ENCODE data around the gene CHCHD3. TPM values are rescaled to one million over a fixed set of nuclear protein-coding genes. Genes with fewer than 3 reads are reported as not detected.
A peak's percentile ranks its signal among the peaks of the same experiment; 100 is the strongest.
"Not testable (repeated sequence)": the region's sequence is repeated elsewhere in the genome, so short reads cannot be mapped to it uniquely, and the experiment has no call there.

The CHCHD3 gene
- total RNA-seq, 5 donors from 2014 or later (not counting 1 experiment from before 2014, with no cell fraction given), result 25.6 to 33.7 (median 30.3) TPM

DNA sequence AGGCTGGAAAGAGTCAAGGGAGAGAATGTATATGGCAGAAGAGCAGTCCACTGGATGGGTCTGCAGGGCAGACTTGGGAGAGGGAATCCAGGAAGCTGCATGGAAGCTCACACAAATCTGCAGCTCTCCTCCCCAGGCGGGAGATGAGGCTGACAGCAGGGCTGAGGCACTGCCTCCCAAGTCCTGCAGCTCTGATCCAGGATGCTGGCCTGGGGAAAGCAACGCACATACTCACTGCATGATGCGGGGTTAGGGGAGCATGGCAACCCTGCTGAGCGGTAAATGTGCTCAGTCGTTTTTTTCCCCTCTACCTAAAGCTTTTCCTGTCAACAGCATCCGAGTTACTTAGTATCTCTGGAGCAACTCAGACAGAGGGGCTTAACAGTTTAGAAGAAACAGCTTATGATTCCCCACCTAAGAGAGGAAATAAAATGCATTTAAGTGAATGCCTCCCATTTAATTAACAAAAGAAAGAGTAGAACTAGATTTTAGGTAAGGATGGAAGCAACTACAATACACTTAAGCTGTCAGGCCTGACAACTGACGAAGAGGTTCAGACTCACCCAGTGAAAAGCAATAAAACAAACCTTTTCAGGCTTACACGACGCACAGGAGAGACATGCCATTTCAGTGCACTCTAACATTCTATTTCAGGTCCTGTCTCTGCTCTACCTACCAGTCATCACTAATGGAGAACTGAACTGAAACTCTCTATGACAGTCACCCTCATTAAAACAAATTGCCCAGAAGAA lies 37.0 kb downstream of the CHCHD3 start:
- WGBS (ENCODE audit: insufficient coverage), result 98% methylated on average over 8 of the region's 9 CpGs
- ChIA-PET POLR2A (no interaction called here), CTCF (interaction anchor here (0.5 to 0.6 kb wide), 2 partner anchors 360 to 1001 kb away, joined by 3 to 4 read pairs; no protein-coding TSS in a partner anchor)
- Mint-ChIP-seq H3K4me1 (peaks cover 15 to 25% (median 16%) of the 10 kb centered on the region in 3 donors), H3K27ac (no peak overlapping the region), H3K36me3 (peaks cover 49% of the 10 kb centered on the region), H3K27me3 (no peaks in the 10 kb centered on the region), H3K9me3 (peaks cover 0 to 4% (median 0%) of the 10 kb centered on the region in 3 donors), H3K4me3 (no peak overlapping the region)
- H3K9me3 ChIP-seq, result no peaks in the 10 kb centered on the region
- no peak for DNase-seq
- no peak overlapping the region for H3K27ac ChIP-seq (ENCODE audit: low read length)
- no peaks in the 10 kb centered on the region for H3K27me3 ChIP-seq (replicated peaks in 1 of 2; ENCODE audit: control insufficient read depth in 2 of 2, extremely low read depth in 1 of 2, insufficient read depth in 2 of 2, low read length in 1 of 2)
- ATAC-seq (replicated peaks in 1 of 4), result no peak
- H3K4me3 ChIP-seq (ENCODE audit: control insufficient read depth in 1 of 2, extremely low read depth in 1 of 2, low read length in 1 of 2), result no peak overlapping the region
- H3K36me3 ChIP-seq (ENCODE audit: control insufficient read depth in 2 of 2, extremely low read depth in 1 of 2, insufficient read depth in 1 of 2, low read length in 1 of 2), result peaks cover 0 to 4% of the 10 kb centered on the region in 2 donors
- H3K4me1 ChIP-seq (ENCODE audit: control insufficient read depth in 1 of 2, extremely low read depth in 1 of 2, insufficient read depth in 2 of 2, low read length in 2 of 2), result no peaks in the 10 kb centered on the region

DNA sequence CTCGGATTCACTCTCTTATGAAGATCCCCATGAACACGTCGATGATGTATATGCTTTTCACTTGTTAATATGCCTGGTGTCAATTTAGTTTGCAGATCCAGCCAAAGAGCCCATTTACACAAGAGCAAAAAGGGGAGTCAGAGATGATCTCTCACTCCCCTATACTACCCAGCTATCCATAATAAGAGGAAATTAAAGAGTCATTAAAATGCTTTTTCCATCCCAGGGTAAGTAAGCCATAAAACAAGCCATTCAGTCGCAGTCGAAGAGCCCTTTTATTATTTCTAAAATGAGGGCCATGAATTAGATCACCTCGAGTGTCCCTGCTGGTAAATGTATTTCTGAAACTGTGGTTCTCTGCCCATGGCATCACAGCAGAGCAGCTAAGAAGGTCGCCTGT lies 41.2 kb downstream of the CHCHD3 start:
- peaks cover 28% of the 10 kb centered on the region for H3K36me3 Mint-ChIP-seq
- Histone ChIP-seq H3K4me1 (ENCODE audit: control insufficient read depth in 1 of 2, extremely low read depth in 1 of 2, insufficient read depth in 2 of 2, low read length in 2 of 2) (no peaks in the 10 kb centered on the region), H3K9me3 (no peaks in the 10 kb centered on the region), H3K27ac (ENCODE audit: low read length) (no peak overlapping the region), H3K36me3 (ENCODE audit: control insufficient read depth in 2 of 2, extremely low read depth in 1 of 2, insufficient read depth in 1 of 2, low read length in 1 of 2) (peaks cover 0 to 4% of the 10 kb centered on the region in 2 donors), H3K27me3 (replicated peaks in 1 of 2; ENCODE audit: control insufficient read depth in 2 of 2, extremely low read depth in 1 of 2, insufficient read depth in 2 of 2, low read length in 1 of 2) (no peaks in the 10 kb centered on the region), H3K4me3 (ENCODE audit: control insufficient read depth in 1 of 2, extremely low read depth in 1 of 2, low read length in 1 of 2) (no peak overlapping the region)
- no peaks in the 10 kb centered on the region for H3K27me3 Mint-ChIP-seq
- H3K4me1 Mint-ChIP-seq, result peaks cover 17 to 21% (median 17%) of the 10 kb centered on the region in 3 donors
- ATAC-seq (replicated peaks in 1 of 4) (no peak), DNase-seq (no peak)
- ChIA-PET POLR2A (no interaction called here), CTCF (no interaction called here)
- no CpG with 5 or more reads among the region's 7 CpGs for WGBS (ENCODE audit: insufficient coverage)
- peaks cover 0 to 4% (median 0%) of the 10 kb centered on the region in 3 donors for H3K9me3 Mint-ChIP-seq
- H3K4me3 Mint-ChIP-seq, result no peak overlapping the region
- no peak overlapping the region for H3K27ac Mint-ChIP-seq

DNA sequence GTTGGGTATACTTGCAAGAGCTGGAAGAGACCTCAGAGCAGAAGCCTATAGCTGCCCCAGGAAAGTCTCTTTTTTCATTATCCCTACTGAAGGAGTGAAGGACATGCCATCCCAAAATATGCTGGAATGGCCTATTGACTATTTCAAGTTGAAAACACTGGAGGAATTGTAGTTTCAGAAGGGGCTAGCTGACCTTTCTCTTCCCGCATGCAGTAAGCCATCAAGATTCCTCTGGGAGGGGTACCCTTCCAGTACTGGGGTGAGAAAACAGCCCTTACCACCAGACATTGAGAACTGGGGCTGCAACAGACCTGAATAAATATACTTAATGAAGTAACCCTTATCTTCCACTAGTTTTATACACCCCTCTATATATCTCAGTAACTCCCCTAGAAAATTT lies 41.7 kb downstream of the CHCHD3 start:
- no peak overlapping the region for H3K4me3 ChIP-seq (ENCODE audit: control insufficient read depth in 1 of 2, extremely low read depth in 1 of 2, low read length in 1 of 2)
- no peaks in the 10 kb centered on the region for H3K27me3 ChIP-seq (replicated peaks in 1 of 2; ENCODE audit: control insufficient read depth in 2 of 2, extremely low read depth in 1 of 2, insufficient read depth in 2 of 2, low read length in 1 of 2)
- Mint-ChIP-seq H3K4me1 (peaks cover 19 to 21% (median 19%) of the 10 kb centered on the region in 3 donors), H3K36me3 (peaks cover 28% of the 10 kb centered on the region), H3K4me3 (no peak overlapping the region), H3K27me3 (no peaks in the 10 kb centered on the region), H3K9me3 (peaks cover 0 to 4% (median 0%) of the 10 kb centered on the region in 3 donors), H3K27ac (no peak overlapping the region)
- DNase-seq (no peak), ATAC-seq (replicated peaks in 1 of 4) (no peak)
- H3K36me3 ChIP-seq (ENCODE audit: control insufficient read depth in 2 of 2, extremely low read depth in 1 of 2, insufficient read depth in 1 of 2, low read length in 1 of 2), result peaks cover 0 to 4% of the 10 kb centered on the region in 2 donors
- no peaks in the 10 kb centered on the region for H3K4me1 ChIP-seq (ENCODE audit: control insufficient read depth in 1 of 2, extremely low read depth in 1 of 2, insufficient read depth in 2 of 2, low read length in 2 of 2)
- H3K27ac ChIP-seq (ENCODE audit: low read length), result no peak overlapping the region
- CTCF ChIA-PET, result no interaction called here
- WGBS (ENCODE audit: insufficient coverage), result no CpG with 5 or more reads among the region's 1 CpG
- POLR2A ChIA-PET, result no interaction called here
- no peaks in the 10 kb centered on the region for H3K9me3 ChIP-seq

DNA sequence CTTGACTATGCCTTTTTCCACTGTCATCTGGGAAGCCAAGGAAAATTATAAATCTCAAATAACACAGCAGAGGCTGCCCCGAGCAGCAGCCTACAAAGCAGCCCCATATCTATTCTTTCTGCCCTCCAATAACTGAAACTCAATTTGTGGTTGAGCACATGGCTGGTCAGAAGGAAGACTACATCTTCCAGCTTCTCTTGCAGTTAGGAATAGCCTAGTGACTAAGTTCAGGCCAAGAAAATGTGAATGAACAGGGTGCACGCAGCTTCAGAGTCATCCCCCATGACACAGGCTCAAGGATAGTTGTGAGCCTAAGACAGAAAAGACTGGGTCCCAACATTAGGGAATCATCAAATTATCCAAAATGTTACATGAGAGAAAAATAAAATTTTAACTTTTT lies 42.3 kb downstream of the CHCHD3 start:
- ChIA-PET CTCF (no interaction called here), POLR2A (no interaction called here)
- Mint-ChIP-seq H3K4me1 (peaks cover 19 to 24% (median 21%) of the 10 kb centered on the region in 3 donors), H3K27ac (no peak overlapping the region), H3K27me3 (no peaks in the 10 kb centered on the region), H3K36me3 (peaks cover 28% of the 10 kb centered on the region), H3K9me3 (peaks cover 0 to 4% (median 0%) of the 10 kb centered on the region in 3 donors), H3K4me3 (no peak overlapping the region)
- DNase-seq (no peak), ATAC-seq (replicated peaks in 1 of 4) (no peak)
- WGBS (ENCODE audit: insufficient coverage), result 86% methylated on average over 1 of the region's 2 CpGs
- Histone ChIP-seq H3K4me3 (ENCODE audit: control insufficient read depth in 1 of 2, extremely low read depth in 1 of 2, low read length in 1 of 2) (no peak overlapping the region), H3K9me3 (no peaks in the 10 kb centered on the region), H3K27me3 (replicated peaks in 1 of 2; ENCODE audit: control insufficient read depth in 2 of 2, extremely low read depth in 1 of 2, insufficient read depth in 2 of 2, low read length in 1 of 2) (no peaks in the 10 kb centered on the region), H3K36me3 (ENCODE audit: control insufficient read depth in 2 of 2, extremely low read depth in 1 of 2, insufficient read depth in 1 of 2, low read length in 1 of 2) (peaks cover 0 to 3% of the 10 kb centered on the region in 2 donors), H3K4me1 (ENCODE audit: control insufficient read depth in 1 of 2, extremely low read depth in 1 of 2, insufficient read depth in 2 of 2, low read length in 2 of 2) (no peaks in the 10 kb centered on the region), H3K27ac (ENCODE audit: low read length) (no peak overlapping the region)

DNA sequence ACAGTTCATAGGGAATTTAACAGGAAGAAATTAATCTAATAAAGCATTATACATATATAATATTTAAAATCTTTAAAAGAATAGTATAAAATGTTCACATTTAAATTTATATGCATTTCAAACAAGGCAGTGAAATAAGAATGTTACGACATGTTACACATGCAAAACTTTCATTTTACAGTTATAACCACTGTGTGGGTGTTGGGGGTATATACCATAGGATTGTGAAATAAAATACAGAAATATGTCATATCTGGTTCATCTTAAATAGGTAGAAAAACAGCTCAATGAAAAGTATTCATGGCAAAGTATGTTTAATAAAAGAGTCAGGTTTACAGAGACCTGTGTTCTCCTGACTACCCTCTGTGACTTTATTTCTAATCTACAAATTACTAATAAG lies 45.6 kb downstream of the CHCHD3 start:
- WGBS (ENCODE audit: insufficient coverage), result no CpG with 5 or more reads among the region's 1 CpG

DNA sequence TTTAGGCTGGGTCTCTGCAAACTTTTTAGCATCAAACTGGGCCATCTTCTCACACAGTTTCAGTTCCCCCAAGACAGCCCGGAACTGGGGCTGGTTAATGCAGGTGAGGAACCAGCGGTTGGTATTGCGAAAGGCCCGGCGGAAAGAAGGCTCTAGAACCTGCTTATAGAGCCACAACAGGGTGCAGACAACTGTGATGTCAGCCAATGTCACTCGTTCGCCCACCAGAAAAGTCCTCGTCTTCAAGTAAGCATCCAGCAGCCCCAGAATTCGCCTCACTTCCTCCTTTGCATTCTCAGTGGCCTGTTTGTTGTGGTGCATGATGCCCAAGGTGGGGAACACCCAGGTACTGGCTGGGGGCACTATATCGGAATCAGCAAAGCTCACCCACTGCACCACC lies 46.6 kb downstream of the CHCHD3 start:
- H3K27ac Mint-ChIP-seq; H3K9me3 Mint-ChIP-seq; H3K27me3 Mint-ChIP-seq; H3K4me3 ChIP-seq (ENCODE audit: control insufficient read depth in 1 of 2, extremely low read depth in 1 of 2, low read length in 1 of 2); H3K27ac ChIP-seq (ENCODE audit: low read length); CTCF ChIA-PET; H3K9me3 ChIP-seq; H3K36me3 ChIP-seq (ENCODE audit: control insufficient read depth in 2 of 2, extremely low read depth in 1 of 2, insufficient read depth in 1 of 2, low read length in 1 of 2); H3K4me3 Mint-ChIP-seq; POLR2A ChIA-PET; H3K27me3 ChIP-seq (replicated peaks in 1 of 2; ENCODE audit: control insufficient read depth in 2 of 2, extremely low read depth in 1 of 2, insufficient read depth in 2 of 2, low read length in 1 of 2); H3K4me1 ChIP-seq (ENCODE audit: control insufficient read depth in 1 of 2, extremely low read depth in 1 of 2, insufficient read depth in 2 of 2, low read length in 2 of 2): not testable (repeated sequence)
- WGBS (ENCODE audit: insufficient coverage), result 72% methylated on average over 4 of the region's 10 CpGs
- DNase-seq (peak in 1 of 35 experiments; percentile 29), ATAC-seq (replicated peaks in 1 of 4) (peak in 1 of 4 experiments; percentile 22)
- peaks cover 17 to 30% (median 23%) of the 10 kb centered on the region in 3 donors for H3K4me1 Mint-ChIP-seq
- peaks cover 19% of the 10 kb centered on the region for H3K36me3 Mint-ChIP-seq

More for the DNA sequence above, 45.6 kb downstream of the CHCHD3 start:
- no peak overlapping the region for H3K4me3 Mint-ChIP-seq
- ATAC-seq (replicated peaks in 1 of 4), result no peak
- no peak overlapping the region for H3K4me3 ChIP-seq (ENCODE audit: control insufficient read depth in 1 of 2, extremely low read depth in 1 of 2, low read length in 1 of 2)
- H3K27me3 Mint-ChIP-seq, result no peaks in the 10 kb centered on the region
- no peak overlapping the region for H3K27ac ChIP-seq (ENCODE audit: low read length)
- CTCF ChIA-PET, result no interaction called here
- no peaks in the 10 kb centered on the region for H3K9me3 Mint-ChIP-seq
- peaks cover 16 to 30% (median 21%) of the 10 kb centered on the region in 3 donors for H3K4me1 Mint-ChIP-seq
- H3K36me3 ChIP-seq (ENCODE audit: control insufficient read depth in 2 of 2, extremely low read depth in 1 of 2, insufficient read depth in 1 of 2, low read length in 1 of 2), result no peaks in the 10 kb centered on the region
- H3K27ac Mint-ChIP-seq, result no peak overlapping the region
- POLR2A ChIA-PET, result no interaction called here
- H3K36me3 Mint-ChIP-seq, result peaks cover 25% of the 10 kb centered on the region
- H3K9me3 ChIP-seq, result no peaks in the 10 kb centered on the region
- H3K4me1 ChIP-seq (ENCODE audit: control insufficient read depth in 1 of 2, extremely low read depth in 1 of 2, insufficient read depth in 2 of 2, low read length in 2 of 2), result no peaks in the 10 kb centered on the region
- DNase-seq, result no peak
- H3K27me3 ChIP-seq (replicated peaks in 1 of 2; ENCODE audit: control insufficient read depth in 2 of 2, extremely low read depth in 1 of 2, insufficient read depth in 2 of 2, low read length in 1 of 2), result no peaks in the 10 kb centered on the region

Data from T-cell (primary cell).